Stimulated activated CD8-positive, alpha-beta memory T cell treated with anti-CD3 and anti-CD28 coated beads, Interleukin-4, amount 100 ng/mL, for 48 hours (primary cell): ENCODE data around the gene HES7.

Experiments used
- DNase-seq: peaks from one replicate; pipeline ENCODE4 v3.0.0-alpha.2; 2020

Gene HES7

DNA sequence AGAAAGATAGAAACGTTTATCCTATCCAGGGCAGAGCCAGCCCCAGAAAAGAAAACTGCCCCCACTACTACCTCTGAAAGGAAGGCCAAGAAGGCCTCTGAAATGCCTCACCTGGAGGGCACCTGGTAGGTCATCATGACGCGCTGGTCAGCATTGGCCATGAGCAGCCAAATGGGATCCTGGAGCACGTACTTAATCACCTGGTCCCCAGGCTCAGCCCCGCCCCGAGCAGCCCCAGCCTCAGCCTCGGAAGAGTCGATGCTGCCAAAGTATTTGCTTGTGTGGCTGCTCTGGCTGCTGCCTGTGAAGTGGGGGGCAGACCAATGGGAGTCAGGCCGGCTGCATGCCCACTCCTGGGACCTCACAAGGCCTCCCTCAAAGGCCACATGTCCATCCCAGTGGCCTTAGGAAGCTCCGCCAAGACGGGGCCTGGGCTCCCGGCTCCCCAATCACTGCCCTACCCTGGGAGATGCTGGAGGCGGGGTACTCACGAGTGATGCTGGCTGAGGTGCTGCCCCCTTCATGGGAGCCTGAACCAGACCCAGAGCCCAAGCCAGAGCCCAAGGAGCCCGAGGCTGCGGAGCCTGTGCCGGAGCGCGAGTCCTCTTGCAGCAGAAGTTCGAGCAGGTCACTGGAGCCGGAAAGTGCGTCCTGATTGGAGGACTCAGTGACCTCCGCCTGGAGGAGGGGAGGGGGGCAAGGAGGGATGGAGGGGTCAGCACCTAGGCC lies 18.4 kb upstream of the HES7 start:
- DNase-seq = no peak

DNA sequence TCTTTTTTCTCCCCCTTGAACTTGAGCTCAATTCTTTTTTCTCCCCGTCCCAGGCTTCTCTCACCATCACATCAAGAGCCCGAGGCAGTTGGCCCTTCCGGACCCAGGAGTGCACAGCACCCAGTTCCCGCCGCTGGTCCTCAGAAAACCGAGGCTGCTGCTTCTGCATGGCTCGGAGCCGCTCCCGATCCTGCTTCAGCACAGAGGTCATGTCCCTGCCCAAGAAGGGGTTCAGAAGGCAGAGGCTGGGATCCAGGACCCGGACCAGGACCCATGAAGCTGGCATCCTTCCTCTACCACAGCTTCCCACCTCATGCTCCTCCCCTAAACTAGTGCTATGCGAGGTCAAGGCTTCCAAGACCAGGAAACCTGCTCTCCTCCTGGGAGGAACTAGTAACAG lies 17.8 kb upstream of the HES7 start:
- DNase-seq = no peak

DNA sequence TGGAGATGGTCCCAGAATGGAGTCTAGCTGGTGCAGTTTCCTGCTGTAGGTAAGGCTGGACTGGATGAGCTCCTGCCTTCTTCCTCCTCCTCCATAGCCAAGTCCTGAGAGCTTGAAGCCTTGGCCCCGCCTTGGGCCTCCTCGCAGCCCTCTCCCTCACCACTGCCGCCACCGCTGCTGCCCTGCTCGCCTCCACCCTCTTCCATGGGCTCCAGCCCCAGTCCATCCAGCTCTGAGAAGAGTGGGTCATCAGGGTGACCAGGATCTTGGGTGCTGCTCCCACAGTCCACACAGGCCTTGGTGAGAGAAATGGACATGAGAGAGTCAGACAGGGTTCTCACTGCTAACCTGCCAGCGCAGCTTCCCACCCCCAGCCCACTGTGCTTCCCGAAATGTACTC lies 17.1 kb upstream of the HES7 start:
- no peak for DNase-seq

DNA sequence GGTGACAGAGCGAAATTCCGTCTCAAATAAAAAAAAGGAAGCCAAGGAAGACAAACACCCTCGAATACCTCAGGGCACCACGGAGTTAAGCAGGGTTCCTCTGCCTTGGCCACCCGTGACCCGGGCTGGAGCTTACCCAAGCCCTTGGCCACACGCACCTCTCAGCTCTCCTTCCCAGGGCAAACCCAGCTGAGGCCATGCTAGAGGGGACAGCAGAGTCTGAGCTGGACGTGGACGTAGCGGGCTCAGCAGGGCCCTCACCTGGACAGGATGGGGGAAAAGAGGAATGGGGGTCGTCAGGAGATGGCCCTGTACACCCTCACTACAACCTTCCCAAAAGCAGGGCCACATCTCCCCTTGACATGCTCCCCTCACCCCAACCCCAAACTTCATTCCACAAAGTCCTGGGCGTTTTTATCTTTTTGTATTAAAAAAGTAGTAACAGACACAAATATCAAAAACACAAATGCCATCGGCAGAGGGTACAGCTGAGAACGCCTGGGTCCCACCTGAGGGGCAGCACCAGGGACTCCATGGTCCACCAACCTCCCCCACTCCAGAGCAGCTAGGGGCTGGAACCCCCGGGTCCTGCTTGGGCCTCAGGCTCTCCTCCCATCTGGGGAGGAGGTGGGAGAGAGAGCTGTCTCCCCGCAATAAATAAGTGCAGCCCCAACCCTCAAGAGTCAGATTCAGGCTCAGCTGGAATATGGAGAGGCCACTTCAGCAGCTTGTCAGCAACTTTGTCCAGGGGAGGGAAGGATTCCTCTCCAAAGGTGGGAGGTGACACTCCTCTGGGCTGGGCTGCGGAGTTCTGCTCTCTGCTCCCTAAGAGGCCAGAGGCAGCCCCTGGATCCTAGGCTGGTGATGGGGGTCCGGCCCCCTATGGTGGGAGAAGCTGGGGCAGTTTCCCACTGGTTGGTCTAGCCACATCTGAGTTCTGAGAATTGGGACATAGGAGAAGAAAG lies 16.4 kb upstream of the HES7 start:
- no peak for DNase-seq

DNA sequence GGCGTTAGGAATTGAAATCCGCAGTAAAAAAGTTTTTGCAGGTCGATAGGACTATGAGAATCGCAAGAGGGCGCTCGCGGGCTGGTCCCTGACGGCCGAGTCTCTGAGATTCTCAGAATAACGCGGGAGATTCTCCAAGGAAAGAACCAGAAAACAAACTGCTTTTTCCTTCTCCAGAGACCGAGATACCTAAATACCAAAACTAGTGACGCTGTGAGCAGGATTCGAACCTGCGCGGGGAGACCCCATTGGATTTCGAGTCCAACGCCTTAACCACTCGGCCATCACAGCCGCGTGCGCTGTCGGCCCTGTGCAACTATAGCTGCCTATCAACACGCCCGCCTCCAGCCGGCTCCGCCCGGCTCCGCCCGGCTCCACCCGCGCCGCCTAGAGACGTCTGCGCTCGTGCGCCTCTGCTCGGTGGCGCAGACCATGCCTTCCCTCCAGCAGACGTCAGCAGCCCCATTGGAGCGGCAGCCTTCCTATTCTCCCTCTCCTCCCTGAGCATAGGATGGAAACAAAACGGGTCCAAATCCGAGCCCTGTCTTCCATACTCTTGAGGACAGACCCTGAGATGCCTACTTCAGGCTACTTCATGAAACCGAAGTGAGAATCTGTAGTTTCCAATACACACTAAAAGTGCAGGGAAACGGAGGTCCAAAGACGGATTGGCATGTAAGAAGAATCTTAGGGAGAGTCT lies 14.9 kb upstream of the HES7 start:
- peak; percentile 99 for DNase-seq

DNA sequence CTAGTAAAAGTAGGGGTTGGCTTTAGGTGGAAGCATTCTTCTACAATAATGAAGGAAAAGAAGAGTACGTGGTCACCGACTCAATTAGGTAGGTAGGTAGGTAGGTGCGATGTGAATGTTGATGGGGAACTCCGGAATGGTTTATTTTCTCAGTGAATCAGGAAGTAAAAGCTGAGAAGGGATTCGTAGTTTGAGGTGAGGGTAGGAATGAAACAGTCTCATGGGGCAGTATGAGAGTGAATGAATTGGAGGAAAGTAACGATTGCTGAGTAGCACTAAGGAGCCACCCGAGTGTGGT lies 14.4 kb upstream of the HES7 start:
- no peak for DNase-seq

DNA sequence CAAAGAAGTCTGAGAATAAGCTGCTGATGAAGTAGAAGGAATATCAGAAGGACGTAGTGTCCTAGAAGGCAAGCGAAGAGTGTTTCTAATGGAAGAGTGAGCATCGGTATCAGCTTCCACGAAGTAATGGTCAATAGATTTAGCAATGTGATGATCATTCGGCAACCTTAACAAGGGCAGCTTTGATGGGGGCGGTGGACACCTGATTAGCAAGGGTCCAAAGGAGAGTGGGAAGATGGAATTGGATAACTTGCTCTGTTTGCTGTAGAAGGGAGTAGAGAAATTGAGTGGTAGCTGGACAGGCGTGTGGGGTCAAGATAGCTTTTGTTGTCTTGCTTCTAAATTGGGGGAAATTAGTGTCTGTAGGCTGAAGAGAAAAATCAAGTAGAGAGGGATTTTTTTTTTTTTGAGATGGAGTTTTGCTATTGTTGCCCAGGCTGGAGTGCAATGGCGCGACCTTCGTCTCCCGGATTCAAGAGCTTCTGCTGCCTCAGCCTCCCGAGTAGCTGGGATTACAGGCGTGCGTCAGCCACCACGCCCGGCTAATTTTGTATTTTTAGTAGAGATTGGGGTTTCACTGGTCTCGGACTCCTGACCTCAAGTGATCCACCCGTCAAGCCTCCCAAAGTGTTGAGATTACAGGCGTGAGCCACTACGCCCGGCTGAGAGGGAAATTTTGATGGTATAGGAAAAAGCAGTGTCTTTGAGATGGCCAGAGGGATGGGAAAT lies 13.9 kb upstream of the HES7 start:
- DNase-seq = no peak

DNA sequence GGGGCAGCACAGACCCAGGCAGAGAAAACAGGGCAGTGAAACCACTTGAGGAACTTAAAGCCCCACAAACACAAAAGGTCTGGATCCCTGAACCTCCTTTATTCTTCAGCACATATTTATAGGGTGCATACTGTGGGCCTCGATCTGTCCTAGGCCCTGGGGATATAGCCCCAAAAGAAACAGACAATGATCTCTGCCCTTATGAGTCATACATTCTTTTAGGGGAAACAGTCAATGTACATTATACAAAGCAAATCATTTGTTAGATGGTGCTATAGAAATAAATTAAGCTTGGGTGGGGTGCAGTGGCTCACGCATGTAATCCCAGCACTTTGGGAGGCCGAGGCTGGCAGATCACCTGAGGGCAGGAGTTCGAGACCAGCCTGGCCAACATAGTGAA lies 10.0 kb upstream of the HES7 start:
- no peak for DNase-seq

DNA sequence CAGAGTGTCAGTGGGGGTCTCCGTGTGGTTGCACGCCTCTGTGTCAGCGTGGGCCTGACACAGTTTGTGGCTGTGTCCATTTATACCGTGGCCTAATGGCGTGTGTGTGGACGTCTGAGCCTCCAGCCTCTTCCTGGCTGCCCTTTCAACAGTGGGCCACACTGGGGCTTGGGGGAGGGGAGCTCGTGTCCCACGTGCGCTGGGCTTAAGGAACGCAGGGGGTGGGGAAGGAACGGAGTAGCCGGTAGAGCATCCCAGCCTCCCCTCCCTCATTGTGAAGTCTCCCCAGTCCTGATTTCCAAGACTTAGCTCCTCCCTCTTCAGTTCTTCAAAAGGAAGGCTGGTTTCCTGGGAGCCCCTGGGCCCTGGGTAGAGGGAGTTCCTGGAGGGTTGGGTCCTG lies 9.5 kb upstream of the HES7 start:
- DNase-seq = no peak

DNA sequence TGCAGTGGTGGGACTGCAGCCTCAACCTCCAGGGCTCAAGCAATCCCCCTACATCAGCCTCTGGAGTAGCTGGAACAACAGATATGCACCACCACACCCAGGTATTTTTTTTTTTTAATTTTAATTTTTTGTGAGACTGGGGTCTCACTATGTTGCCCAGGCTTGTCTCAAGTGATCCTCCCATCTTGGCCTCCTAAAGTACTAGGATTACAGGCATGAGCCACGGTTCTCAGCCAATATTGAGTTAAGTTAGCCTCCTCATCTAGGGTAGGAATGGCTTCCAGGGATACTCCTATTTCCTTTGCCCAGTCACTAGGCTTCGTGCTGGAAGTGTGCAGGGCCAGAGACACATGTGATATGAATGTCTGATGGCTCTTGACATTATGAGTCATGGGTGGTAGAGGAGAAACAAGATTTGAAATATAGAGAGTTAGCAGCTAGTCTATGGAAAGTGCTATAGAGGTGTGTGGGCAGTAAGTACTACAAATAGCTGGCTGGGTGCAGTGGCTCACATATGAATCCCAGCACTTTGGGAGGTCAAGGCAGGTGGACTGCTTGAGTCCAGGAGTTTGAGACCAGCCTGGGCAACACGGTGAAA lies 8.0 kb upstream of the HES7 start:
- DNase-seq = no peak

DNA sequence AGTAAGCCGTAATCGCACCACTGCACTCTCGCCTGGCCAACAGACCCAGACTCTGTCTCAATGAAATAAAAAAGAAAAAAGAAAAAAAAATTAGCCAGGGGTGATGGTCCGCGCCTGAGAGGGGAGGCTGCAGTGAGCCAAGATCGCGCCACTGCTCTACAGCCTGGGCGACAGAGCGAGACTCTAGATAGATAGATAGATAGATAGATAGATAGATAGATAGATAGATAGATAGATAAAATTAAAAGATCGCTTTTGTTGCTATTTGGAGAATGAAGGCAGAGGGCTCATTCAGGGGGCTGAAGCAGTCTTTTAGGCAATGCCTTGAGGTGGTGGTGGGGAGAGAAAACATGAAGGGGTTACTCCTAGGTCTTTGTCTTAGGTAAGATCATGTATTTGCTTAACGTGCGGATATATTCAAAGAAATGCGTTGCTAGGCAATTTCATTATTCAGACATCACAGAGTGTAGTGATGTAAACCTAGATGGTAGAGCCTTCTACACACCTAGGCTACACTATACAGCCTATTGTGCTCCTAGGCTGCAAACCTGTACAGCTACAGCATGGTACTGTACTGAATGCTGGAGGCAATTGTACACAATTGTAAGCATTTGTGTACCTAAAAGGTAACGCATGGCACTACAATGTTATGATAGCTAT lies 4.3 kb upstream of the HES7 start:
- DNase-seq = no peak

DNA sequence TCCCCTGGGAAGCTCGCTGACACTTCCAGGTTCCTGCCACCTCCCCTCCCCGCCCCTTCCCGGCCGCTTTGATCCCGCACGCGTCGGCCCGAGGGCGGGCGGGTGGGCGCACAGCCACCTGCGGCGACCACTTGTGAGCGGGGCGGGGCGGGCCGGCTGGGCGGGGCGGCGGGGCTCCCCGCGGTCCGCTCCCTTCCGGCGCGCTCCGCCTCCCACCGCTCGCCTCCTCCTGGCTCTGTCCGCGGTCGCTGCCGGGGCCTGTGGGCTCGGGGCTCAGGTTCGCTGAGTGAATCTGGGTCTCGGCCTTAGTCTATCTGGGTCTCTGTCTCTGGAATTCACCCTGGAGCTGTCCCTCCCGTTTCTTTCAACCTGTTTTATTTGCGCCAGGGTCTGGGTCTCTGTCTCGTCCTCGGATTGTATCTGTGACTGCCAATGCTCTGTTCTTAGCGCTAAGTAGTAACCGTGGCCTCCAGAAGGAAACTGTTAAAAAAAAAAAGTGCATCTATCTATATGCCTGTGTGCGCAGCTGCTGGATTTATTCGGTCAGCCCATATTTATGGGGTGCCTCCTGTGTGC lies 2.7 kb upstream of the HES7 start:
- DNase-seq = peak; percentile 72

DNA sequence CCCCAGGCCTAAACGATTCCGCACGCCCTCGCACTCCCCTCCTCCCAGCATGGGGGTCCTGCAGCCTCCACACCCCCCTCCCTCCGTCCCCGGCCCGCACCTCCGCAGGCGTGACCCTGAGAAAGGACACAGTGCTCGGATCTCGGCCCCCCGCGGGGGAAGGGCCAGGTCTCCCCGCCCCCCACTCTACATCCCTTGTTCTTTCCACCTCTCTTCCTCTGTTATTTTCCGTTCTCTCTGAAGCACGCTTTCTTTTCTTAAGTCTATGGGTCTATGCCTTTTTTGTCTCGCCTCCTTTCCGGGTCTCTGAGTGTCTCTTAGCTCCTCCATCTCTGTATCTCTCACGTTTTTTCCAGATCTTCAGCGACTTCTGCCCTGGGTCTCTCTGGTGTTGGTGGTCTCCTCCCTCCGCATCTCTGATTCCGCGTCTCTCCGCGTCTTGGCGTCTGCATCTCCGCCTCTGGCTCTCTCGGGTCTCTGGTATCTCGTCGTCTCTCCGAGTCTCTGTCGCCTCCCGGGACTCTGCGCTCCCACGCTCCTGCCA lies 2.1 kb upstream of the HES7 start:
- no peak for DNase-seq

DNA sequence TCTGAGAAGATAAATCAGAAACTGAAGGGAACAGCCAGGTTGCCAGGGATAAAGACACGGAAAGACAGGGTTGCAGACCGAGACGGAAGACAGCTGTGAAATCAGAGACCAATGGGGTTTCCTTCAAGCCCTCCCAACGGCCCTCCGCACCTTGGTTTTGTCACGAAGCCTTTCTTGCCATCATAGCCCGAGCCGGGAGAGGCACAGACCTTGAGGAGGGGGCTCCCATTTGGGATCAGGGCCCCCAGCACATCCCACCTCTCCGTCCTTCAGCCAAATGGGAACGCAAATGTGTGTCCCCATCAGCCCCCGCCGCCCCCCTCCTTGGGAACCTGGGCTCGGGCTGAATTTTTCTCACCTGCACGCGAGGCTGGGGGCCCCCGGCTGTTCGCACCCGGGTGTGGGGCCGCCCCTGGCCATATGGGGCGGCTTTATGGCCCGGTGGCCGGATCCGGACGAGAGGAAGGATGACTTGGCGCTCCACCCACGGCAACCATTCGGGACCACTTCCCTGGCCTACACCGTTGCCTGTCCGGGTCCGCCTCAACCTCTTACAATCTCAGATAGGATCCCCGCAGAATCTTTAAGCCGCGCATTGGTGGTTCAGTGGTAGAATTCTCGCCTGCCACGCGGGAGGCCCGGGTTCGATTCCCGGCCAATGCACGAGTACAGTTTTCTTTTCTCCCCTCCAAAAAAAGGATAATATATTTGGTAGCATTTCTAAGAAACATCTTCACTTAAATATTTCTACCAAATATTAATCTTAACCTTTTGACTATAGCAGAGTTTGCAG lies 1.4 kb upstream of the HES7 start:
- DNase-seq = peak; percentile 99

DNA sequence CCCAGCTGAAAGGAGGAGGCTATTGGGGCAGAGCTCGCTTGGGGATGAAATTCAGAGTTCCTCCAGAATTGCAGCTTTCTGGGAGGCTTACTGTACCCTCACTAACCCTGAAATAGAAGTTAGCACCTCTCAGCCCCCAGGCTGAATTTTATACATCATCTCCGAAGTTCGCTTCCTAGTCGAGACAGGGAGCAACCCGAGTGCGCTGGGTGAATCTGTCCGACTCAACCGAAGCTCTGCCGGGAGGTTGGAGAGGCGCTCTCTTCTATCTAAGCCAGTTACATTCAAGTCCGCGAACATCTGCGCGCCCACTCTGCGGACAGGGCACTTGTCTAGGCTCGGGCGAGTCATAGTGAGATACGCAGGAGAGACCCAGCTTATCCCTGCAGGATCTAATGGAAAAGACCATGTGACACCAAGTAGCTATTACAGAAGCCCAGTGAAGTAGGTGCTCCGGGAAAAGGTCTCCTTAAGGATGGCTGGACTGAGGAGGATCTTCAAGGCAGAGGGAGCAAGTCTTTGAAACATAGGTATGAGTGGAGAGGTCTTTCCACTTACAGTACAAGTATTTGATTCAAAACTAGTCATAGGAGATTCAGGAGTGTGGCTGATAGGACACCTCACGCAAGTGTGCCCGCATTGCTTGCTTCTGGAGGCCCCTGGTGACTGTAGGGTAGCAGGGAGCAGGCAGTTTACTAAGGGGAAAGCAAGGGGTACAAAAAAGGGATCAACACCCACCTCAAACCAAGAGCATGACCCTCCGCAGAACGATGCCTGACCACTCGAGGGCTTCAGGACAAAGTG lies 646 bp upstream of the HES7 start:
- peak; percentile 54 for DNase-seq

DNA sequence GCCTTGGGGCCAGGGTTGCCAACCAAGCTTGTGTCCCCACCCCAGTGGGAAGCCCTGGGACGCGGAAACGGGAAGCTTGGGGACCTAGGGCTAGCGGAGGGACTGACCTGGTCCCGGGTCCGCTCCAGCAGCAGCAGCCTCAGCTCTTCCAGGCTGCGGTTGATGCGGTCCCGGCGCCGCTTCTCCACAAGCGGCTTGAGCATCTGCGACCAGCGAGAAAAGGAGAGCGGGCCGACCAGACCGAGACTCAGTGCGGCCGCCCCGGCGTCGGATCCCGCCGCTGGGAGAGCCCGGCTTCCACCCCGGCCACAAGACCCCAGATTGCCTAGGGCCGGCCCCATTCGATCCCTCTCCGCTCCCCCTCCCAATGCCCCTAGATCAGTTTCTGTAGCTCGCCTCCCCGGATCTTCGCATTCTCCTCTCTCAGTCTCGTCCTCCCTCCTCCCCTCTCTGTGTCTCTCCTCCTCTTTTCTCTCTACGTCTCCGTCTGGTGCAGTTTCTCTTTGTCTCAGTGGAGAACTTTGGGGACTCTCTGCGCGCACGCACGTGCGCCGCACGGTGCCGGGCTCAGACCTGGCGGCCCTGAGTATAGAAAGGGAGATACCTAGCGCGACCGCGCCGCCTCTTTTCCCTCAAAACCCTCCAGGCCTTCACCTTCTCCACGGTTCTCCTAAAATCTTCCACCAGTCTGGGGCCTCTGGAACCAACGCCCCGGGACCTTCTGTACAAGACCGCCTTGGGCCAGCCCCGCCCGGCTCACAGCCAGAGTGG lies 797 bp downstream of the HES7 start:
- peak; percentile 64 for DNase-seq

DNA sequence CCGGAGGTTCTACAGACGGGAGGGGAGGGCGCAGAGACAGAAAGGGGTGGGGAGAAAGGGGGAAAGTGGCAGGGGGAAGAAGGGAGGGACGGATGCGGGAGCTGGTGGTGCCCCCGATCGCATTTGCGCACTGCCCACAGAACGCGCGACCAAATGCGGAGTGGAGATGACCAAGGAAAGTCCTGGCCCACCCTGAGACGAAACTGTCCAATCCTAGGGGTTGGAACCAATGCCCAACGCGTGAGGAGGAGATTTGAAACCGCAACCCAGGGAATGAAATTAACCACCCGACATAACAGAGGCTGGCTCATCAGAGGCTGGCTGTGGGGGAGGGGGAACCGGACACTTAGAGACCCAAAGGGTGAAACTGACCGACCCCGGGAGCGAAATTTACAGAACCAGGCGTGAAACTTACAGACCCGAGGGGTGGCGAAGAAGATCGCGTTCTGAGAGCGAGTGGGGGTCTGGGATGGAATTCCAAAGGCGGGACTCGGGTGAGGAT lies 1.4 kb downstream of the HES7 start:
- peak; percentile 54 for DNase-seq

DNA sequence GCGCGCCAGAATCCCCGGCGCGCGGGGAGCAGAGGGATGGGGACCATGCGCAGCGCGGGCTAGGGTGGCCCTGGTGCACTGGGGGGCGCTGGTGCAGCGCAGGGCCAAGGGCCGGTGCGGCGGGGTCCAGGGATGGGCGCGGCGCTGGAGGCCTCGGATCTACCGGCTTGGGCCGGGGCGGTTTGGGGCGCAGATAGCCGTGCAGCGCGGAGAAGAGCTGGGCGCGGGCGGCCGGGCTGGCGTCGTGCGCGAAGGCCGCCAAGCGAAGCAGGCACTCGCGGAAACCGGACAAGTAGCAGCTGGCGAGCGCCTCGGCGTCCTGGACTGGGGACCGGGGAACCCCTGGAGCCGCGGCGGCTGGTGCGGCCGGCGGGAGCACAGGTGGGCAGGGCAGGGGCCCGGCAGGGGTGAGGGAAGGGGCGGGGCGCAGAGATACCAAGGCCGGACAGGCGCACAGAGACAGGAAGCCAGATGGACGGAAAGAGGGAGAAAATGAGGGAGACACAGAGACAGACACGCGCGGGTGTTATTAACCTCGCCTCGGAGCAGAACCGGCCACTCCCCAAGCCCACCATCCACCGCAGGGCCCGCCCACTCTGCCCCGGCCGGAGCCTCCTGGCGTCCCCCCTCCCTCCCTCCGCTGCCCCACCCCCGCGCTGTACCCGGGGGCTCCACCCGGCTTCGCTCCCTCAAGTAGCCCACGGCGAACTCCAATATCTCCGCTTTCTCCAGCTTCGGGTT lies 2.1 kb downstream of the HES7 start:
- peak; percentile 80 for DNase-seq
